ENCODE results near the gene PPP4R1. TPM values are rescaled to one million over a fixed set of nuclear protein-coding genes. Genes with fewer than 3 reads are reported as not detected.

Gene PPP4R1
- polyA plus RNA-seq, 1 of the 3 experiments (the other 2 are of a cell fraction) = 53.4 TPM

GRCh38 chr18:9643549-9643948 lies 29.2 kb upstream of the PPP4R1 start (continued):
- TF ChIP-seq, protein P1, sequence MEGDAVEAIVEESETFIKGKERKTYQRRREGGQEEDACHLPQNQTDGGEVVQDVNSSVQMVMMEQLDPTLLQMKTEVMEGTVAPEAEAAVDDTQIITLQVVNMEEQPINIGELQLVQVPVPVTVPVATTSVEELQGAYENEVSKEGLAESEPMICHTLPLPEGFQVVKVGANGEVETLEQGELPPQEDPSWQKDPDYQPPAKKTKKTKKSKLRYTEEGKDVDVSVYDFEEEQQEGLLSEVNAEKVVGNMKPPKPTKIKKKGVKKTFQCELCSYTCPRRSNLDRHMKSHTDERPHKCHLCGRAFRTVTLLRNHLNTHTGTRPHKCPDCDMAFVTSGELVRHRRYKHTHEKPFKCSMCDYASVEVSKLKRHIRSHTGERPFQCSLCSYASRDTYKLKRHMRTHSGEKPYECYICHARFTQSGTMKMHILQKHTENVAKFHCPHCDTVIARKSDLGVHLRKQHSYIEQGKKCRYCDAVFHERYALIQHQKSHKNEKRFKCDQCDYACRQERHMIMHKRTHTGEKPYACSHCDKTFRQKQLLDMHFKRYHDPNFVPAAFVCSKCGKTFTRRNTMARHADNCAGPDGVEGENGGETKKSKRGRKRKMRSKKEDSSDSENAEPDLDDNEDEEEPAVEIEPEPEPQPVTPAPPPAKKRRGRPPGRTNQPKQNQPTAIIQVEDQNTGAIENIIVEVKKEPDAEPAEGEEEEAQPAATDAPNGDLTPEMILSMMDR (IDR thresholded peaks at IDR 0.05) = no peak
- TF ChIP-seq MEF2A (IDR thresholded peaks at IDR 0.05; ENCODE audit: borderline replicate concordance, low read depth) = no peak
- TF ChIP-seq RCOR1 (IDR thresholded peaks at IDR 0.05; ENCODE audit: low read length) = no peak
- TF ChIP-seq USF1 (IDR thresholded peaks at IDR 0.05; ENCODE audit: borderline replicate concordance, low read depth) = no peak
- no peak for TF ChIP-seq FOXJ3 (CRISPR knock-in tag; IDR thresholded peaks at IDR 0.05)
- TF ChIP-seq ZBTB33 (IDR thresholded peaks at IDR 0.05; ENCODE audit: borderline replicate concordance, low read depth) = no peak
- TF ChIP-seq YY1 (IDR thresholded peaks at IDR 0.05; ENCODE audit: low read depth) = no peak
- peak; percentile 56 for TF ChIP-seq PBX3 (IDR thresholded peaks at IDR 0.05)
- TF ChIP-seq EZH2phosphoT487 (IDR thresholded peaks at IDR 0.05; ENCODE audit: borderline replicate concordance, low read depth) = no peak
- peak; percentile 83 for TF ChIP-seq TEAD4 (IDR thresholded peaks at IDR 0.05; ENCODE audit: borderline replicate concordance, insufficient read depth)
- TF ChIP-seq RXRA (IDR thresholded peaks at IDR 0.05; ENCODE audit: borderline replicate concordance, low read depth) = no peak
- no peak; a peak in 1 of 4 replicates for TF ChIP-seq EP300 (IDR thresholded peaks at IDR 0.05; ENCODE audit: borderline replicate concordance in 1 of 2, low read depth in 1 of 2, low read length in 1 of 2)
- TF ChIP-seq NFIC (IDR thresholded peaks at IDR 0.05; ENCODE audit: borderline replicate concordance) = peak; percentile 16; the same call in 1 of the 2 replicates
- no peak for TF ChIP-seq TAF1 (IDR thresholded peaks at IDR 0.05; ENCODE audit: borderline replicate concordance, low read depth, low read length)
- peak; percentile 92 for TF ChIP-seq JUND (IDR thresholded peaks at IDR 0.05)
- no peak for TF ChIP-seq IRF3 (IDR thresholded peaks at IDR 0.05; ENCODE audit: low read depth, low read length)
- no peak for TF ChIP-seq FOXM1 (IDR thresholded peaks at IDR 0.05; ENCODE audit: low read depth)
- no peak for TF ChIP-seq CHD2 (IDR thresholded peaks at IDR 0.05; ENCODE audit: low read length, partially characterized antibody)
- TF ChIP-seq SIN3A (IDR thresholded peaks at IDR 0.05; ENCODE audit: borderline replicate concordance, low read depth, low read length) = no peak
